Activated effector memory CD4-positive, alpha-beta T cell treated with Interleukin-2 at 50 U/mL for 16 hours (primary cell): Measurements from ENCODE around the gene UFD1.
A peak's percentile ranks its signal among the peaks of the same experiment; 100 is the strongest.

Source experiments
- DNase-seq: peaks from one replicate; pipeline ENCODE4 v3.0.0-alpha.2; 2020

Gene UFD1

DNA sequence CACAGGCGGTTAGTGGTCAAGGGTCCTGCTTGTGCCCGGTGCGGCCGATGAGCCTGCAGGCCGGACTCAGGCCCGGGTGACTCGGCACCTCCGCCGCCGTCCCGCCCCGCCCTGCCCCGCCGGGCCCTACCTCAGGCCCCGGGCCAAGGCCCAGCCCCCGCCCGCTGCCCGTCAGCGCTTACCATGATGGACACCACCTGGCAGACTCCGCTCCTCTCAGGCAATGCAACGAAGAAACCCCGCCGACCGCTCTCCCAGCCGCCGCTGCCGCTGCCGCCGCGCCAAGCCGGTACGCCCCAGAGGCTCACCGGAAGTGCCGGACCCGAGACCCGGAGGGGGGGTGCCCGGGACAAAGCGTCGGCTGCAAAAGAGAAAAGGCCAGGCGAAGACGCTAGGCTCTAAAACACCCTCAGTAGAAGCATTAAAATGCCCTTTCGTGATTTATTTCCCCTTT is at the start of gene UFD1:
TSS of gene UFD1 (minus strand) at position 293 of the 454 bp plus-strand sequence. CDS start at position 185, 108 bp downstream.
- DNase-seq, result peak; percentile 74

GRCh38 chr22:19527861-19528417 is 48.9 kb upstream of the UFD1 start:
- no peak for DNase-seq

DNA sequence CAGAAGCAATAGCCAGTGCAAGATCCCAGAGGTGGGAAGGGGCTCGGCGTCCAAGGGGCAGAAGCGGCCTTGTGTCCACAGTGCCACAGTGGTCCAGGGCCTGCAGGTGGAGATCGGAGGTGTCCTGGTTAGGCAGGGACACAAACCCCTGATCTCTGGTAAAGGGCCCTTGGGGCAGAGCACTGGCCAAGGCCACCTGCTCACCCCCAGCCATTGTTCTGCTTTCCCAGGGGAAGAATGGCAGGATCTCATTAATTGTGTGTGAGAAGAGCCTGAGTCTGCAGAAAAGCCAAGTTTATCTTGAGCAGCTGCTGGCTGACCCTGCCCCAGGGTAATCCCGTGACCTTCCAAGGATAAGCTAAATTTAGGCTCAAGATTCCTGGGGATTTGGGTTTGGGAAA is 48.3 kb upstream of the UFD1 start:
- DNase-seq, result no peak

DNA sequence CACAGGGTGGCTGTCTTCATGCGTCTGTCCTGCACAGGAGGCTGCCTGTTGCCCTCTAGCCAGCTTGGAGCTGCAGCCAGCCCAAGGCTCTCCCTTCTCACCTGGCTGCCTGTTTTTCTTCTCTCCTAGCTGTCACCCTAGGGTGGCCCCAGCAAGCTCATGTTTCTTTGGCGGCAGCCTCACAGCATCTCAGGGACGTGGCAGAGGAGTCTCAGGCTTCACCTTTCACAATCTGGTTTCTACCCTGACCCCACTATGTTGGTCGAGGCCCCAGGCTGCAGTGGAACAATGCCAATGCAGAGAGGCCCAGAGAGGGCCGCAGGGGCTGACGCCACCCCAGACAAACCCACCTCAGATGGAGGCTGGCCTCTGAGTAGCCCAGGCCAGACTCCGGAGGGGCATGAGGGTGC is 47.7 kb upstream of the UFD1 start:
- DNase-seq, result no peak

GRCh38 chr22:19526076-19526701 is 47.2 kb upstream of the UFD1 start:
- DNase-seq, result no peak

DNA sequence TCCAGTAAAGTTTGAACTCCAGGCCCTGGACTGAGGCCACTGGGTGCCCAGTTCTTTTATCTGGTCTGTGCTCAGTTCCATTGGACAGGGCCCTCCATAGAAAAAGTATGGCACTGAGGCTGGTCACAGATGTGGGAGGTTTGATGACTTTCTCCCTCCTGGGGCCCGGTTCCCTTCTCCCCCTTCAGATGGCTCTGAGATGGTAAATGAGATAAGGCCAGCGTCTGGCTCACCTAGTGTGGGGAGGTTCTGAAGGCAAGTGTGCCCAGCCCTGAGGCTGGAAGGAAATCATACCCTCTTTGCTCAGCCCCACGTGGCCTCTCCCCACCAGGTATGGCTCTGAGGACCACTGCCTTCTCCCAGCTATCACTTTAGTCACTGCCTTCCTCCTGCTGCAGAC is 46.7 kb upstream of the UFD1 start:
- DNase-seq, result no peak

GRCh38 chr22:19525116-19525660 is 46.2 kb upstream of the UFD1 start:
- DNase-seq, result no peak

GRCh38 chr22:19524170-19525115 is 45.5 kb upstream of the UFD1 start, which contains the start of gene CLDN5:
Gene CLDN5, minus strand, starts transcription at chr22:19524410. Its CDS starts 155 bp downstream, at chr22:19524255.
- no peak for DNase-seq

DNA sequence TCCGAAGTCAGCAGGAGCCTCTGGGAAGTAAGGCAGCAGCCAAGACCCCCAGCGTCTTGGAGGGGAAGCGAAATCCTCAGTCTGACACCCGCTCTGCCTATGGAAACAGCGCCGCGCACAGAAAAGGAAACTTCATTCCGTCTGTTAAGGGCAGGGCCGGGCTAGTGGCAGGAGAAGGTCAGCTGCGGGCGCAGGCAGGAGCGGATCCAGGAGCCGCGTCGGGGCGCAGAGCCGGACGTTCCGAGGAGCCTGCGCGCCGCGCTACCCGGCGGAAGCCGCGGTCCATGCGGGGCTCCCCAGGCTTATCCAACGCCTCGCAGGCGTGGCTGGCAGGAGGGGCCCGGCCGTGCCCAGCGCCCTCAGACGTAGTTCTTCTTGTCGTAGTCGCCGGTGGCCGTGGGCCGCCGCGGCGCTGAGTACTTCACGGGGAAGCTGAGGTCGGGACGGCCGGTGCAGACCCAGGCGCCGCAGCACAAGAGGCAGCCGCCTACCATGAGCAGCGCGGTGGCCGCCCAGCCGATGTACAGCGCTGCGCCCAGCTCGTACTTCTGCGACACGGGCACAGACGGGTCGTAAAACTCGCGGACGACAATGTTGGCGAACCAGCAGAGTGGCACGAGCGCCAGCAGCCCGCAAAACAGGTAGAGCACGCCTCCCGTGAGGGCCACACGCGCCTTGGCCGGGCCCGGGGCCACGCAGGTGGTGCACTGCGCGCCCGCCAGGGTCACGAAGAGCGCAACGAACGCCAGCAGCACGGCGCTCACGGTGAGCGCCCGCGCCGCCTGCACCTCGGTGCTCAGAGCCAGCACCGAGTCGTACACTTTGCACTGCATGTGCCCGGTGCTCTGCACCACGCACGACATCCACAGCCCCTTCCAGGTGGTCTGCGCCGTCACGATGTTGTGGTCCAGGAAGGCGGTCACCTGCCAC is 44.5 kb upstream of the UFD1 start:
- no peak for DNase-seq

DNA sequence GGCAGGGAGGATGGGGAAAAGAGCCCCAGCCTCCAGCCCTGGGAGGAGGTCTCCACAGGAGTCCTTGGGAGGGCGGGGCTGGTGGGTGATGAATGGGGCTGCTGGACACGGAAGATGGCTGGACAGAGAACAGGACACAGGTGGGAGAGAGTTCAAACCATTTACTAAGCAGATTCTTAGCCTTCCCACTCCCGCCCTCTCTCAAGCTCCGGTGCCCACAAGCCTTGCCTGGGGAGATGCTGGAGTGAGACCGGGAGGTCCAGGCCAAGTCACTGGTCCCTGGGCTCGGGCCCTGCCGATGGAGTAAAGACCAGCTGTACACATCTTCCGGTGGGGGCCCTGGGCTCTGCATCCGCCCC is 43.9 kb upstream of the UFD1 start:
- DNase-seq, result no peak

- no peak for DNase-seq
Observed at GRCh38 chr22:19522190-19522880, 43.3 kb upstream of the UFD1 start.

GRCh38 chr22:19520566-19521305 is 41.7 kb upstream of the UFD1 start:
- no peak for DNase-seq

- DNase-seq, result no peak
Observed at GRCh38 chr22:19520007-19520406, 41.0 kb upstream of the UFD1 start.

- no peak for DNase-seq
Observed at GRCh38 chr22:19519041-19519926, 40.3 kb upstream of the UFD1 start.

DNA sequence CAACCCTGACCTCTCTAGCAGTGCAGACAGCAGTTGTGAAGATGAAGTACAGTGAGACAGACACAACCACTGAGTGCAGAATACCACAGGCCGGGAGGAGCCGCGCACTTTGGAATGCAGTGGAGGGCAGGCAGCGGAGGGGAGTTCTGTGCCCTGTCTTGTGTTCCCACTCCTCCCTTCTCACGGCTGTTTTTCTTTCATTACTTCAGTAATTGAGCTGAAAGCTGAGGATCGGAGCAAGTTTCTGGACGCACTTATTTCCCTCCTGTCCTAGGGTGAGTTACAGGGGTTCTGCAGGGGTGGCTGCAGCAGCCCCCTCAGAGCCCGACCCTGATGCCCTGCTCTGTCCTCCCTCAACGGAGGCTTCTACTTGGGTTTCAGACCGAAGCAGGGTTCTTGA is 39.6 kb upstream of the UFD1 start:
- no peak for DNase-seq

- DNase-seq, result no peak
Observed at GRCh38 chr22:19517919-19518611, 39.1 kb upstream of the UFD1 start.

GRCh38 chr22:19517171-19517500 is 38.1 kb upstream of the UFD1 start:
- no peak for DNase-seq

- no peak for DNase-seq
Observed at GRCh38 chr22:19516378-19517170, 37.6 kb upstream of the UFD1 start.
